H1 (cell line): Measurements from ENCODE around the gene IER5. TPM values are rescaled to one million over a fixed set of nuclear protein-coding genes. Genes with fewer than 3 reads are reported as not detected.

Experiments
- ASH2L ChIP-seq: fragments of 200-600, 300-600 bp; sonication (generic); IDR thresholded peaks from one replicate; pipeline ENCODE4 v1.7.1; 2017; ENCODE audit warnings: low read length
- BRCA1 ChIP-seq: IDR thresholded peaks from 2 replicates; pipeline ENCODE4 v1.6.1; 2012; ENCODE audit warnings: low read depth, low read length, improper control_type of control experiment
- CBX5 ChIP-seq: fragments of 300-800, 300-1000 bp; sonication (generic); IDR thresholded peaks from 2 replicates; pipeline ENCODE4 v1.7.1; 2016; ENCODE audit warnings: antibody characterized with exemption, low read length, low read depth
- CEBPB ChIP-seq: IDR thresholded peaks from 2 replicates; pipeline ENCODE4 v1.6.1; 2012; ENCODE audit warnings: low read depth, low read length
- CTBP2 ChIP-seq: IDR thresholded peaks from 2 replicates; pipeline ENCODE4 v1.7.0; 2011; ENCODE audit warnings: borderline replicate concordance, mild to moderate bottlenecking, moderate library complexity, mixed read lengths, low read length; ENCODE audit not compliant: insufficient read depth, insufficient read length
- EGR1 ChIP-seq: IDR thresholded peaks from 2 replicates; pipeline ENCODE4 v1.6.1; 2011; ENCODE audit warnings: low read depth, low read length, borderline replicate concordance
- EZH2 ChIP-seq: fragments of 200-600 bp; sonication (generic); IDR thresholded peaks from 2 replicates; pipeline ENCODE4 v1.7.1; 2012; ENCODE audit warnings: low read depth, mild to moderate bottlenecking, moderate library complexity, low read length, inconsistent platforms; ENCODE audit not compliant: severe bottlenecking
- GTF2F1 ChIP-seq: IDR thresholded peaks from 2 replicates; pipeline ENCODE4 v1.6.1; 2012; ENCODE audit warnings: low read depth, low read length, improper control_type of control experiment, borderline replicate concordance
- HDAC2 ChIP-seq, 2 experiments: fragments of 300-600 bp in 1 of 2; sonication (generic) in 1 of 2; IDR thresholded peaks; 2 replicates each; pipeline ENCODE4 v1.6.1; 2011 to 2012; ENCODE audit warnings: low read depth in 2 of 2, low read length in 2 of 2, mild to moderate bottlenecking in 2 of 2, moderate library complexity in 2 of 2, borderline replicate concordance in 1 of 2, inconsistent platforms in 1 of 2
- HDAC6 ChIP-seq: IDR thresholded peaks from one replicate; pipeline ENCODE4 v1.7.1; 2012; ENCODE audit warnings: low read depth, mild to moderate bottlenecking, inconsistent platforms, low read length, moderate library complexity
- JUN ChIP-seq: IDR thresholded peaks from 2 replicates; pipeline ENCODE4 v1.6.1; 2011; ENCODE audit warnings: low read depth, mild to moderate bottlenecking, improper control_type of control experiment, low read length
- NANOG ChIP-seq: IDR thresholded peaks from 2 replicates; pipeline ENCODE4 v1.6.1; 2011; ENCODE audit warnings: low read length, low read depth, mild to moderate bottlenecking, inconsistent platforms; ENCODE audit not compliant: insufficient read depth, poor library complexity, severe bottlenecking
- POLR2A ChIP-seq, 2 experiments: IDR thresholded peaks; 1 replicate in 1 of 2; 2 replicates in 1 of 2; pipeline ENCODE4 v1.6.1; 2011; ENCODE audit warnings: low read depth in 2 of 2, low read length in 2 of 2, mild to moderate bottlenecking in 2 of 2; ENCODE audit errors: control extremely low read depth in 1 of 2
- RNF2 ChIP-seq: fragments of 200-900, 300-1000 bp; sonication (generic); IDR thresholded peaks from 2 replicates; pipeline ENCODE4 v1.7.1; 2016; ENCODE audit warnings: borderline replicate concordance, low read depth, mild to moderate bottlenecking, antibody characterized with exemption, low read length; ENCODE audit not compliant: poor library complexity, severe bottlenecking; ENCODE audit errors: missing control alignments
- RXRA ChIP-seq: IDR thresholded peaks from 2 replicates; pipeline ENCODE4 v1.6.1; 2011; ENCODE audit warnings: low read depth, mild to moderate bottlenecking, low read length, moderate library complexity; ENCODE audit not compliant: insufficient read depth
- SAP30 ChIP-seq: fragments of 300-600 bp; sonication (generic); IDR thresholded peaks from 2 replicates; pipeline ENCODE4 v1.7.1; 2012; ENCODE audit warnings: low read length, moderate library complexity, mild to moderate bottlenecking, inconsistent platforms; ENCODE audit not compliant: insufficient read depth, insufficient replicate concordance
- SIX5 ChIP-seq: IDR thresholded peaks from 2 replicates; pipeline ENCODE4 v1.6.1; 2011; ENCODE audit warnings: mild to moderate bottlenecking, low read depth, low read length
- SP4 ChIP-seq: IDR thresholded peaks from 2 replicates; pipeline ENCODE4 v1.6.1; 2012; ENCODE audit warnings: low read length, inconsistent platforms
- SUZ12 ChIP-seq: fragments of 200-600 bp; sonication (generic); IDR thresholded peaks from 2 replicates; pipeline ENCODE4 v1.6.1; 2012; ENCODE audit warnings: mild to moderate bottlenecking, inconsistent platforms, low read length, moderate library complexity, mixed read lengths
- polyA plus RNA-seq, 7 experiments: library from polyadenylated mRNA; depleted of rRNA in 3 of 7; stranded (reverse) in 5 of 7; unstranded in 2 of 7; fragments of >200 nt in 5 of 7; fragments of 200-250 nt in 2 of 7; gene quantifications; 1 replicate in 5 of 7; 2 replicates in 1 of 7; 4 replicates in 1 of 7; pipeline versions ENCODE4 v1.2.1 to v1.2.3, GENCODE V29; 2011 to 2013; ENCODE audit warnings: missing spikeins in 2 of 7, mixed read lengths in 2 of 7
- total RNA-seq: library from RNA; stranded (reverse); fragmentation: NEBNext Ultra II Directional; extraction: Animal tissue kit (Norgen Biotek cat#: 25700); gene quantifications from 2 replicates; pipeline ENCODE4 v1.2.1, GENCODE V29; 2021
- TF ChIP-seq, protein P1 (sequence below): IDR thresholded peaks from 2 replicates; pipeline ENCODE4 v1.6.1; 2012; ENCODE audit warnings: inconsistent platforms
- TF ChIP-seq, protein P2 (sequence below): IDR thresholded peaks from 2 replicates; pipeline ENCODE4 v1.6.1; 2011; ENCODE audit warnings: low read depth, mild to moderate bottlenecking, low read length; ENCODE audit not compliant: insufficient read depth

IER5 gene
- total and polyA plus RNA-seq, 2 of the 8 experiments (the other 6 are each of a cell fraction or from before 2014, with no cell fraction given) = 3.5 to 7.7 TPM

DNA sequence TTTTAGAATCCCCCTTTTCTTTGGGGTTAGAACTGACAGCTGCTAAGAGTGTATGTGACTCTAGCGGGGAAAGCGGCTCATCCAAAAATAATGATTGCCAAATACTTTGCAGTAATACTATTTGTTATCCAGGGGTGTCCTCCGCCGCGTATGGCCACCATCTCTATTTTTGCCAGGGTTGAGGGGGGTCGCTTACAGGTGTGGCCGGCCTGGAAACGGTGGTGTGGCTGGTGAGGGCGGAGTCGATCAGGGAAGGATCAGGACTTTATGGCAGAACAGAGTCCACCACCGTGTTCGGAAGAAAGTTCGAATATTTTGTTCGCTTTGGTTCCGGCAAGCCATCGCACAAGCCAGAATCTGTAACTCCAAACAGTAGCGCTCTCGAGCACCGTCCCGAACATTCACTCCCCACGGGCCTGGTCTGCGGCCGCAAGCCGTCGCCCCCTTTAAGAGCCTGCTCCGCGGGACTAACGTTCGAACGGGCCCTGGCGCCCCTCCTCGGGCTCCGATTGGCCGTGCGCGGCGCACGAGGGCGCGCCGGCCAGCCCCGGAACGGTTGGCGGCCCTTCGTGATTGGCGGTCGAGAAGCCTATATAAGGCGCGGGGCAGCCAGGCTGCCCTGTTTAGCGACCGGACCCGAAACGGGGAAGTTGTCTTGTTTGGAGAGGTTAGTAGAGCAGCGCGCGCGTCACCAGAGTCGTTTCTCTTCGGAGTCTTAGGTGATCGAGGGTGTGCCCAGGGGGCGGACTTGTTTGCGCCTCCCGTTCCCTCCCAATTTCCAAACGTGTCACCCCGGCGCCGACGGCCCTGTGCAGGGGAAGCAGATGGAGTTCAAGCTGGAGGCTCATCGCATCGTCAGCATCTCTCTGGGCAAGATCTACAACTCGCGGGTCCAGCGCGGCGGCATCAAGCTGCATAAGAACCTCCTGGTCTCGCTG, at the start of gene IER5 (continued):
- TF ChIP-seq HDAC2 (IDR thresholded peaks at IDR 0.05; ENCODE audit: borderline replicate concordance in 1 of 2, low read depth in 2 of 2, low read length in 2 of 2) = 0 out of 4 replicates have a peak, but pooled peaks of 1 of the 2 experiments have one; percentile 60
- TF ChIP-seq GTF2F1 = peak; percentile 94
- no peak for TF ChIP-seq BRCA1
- no peak for TF ChIP-seq SIX5
- TF ChIP-seq NANOG = peak; percentile 47
- TF ChIP-seq RNF2 = no peak
- peak; percentile 28 for TF ChIP-seq CTBP2
- no peak for TF ChIP-seq EGR1
- no peak for TF ChIP-seq SAP30
- no peak for TF ChIP-seq SUZ12
- no peak for TF ChIP-seq RXRA
- TF ChIP-seq CEBPB = no peak
- TF ChIP-seq JUN = no peak
- peak; percentile 99 for TF ChIP-seq POLR2A (IDR thresholded peaks at IDR 0.05; ENCODE audit: control extremely low read depth in 1 of 2, low read depth in 2 of 2, low read length in 2 of 2)
- no peak for TF ChIP-seq HDAC6
- no peak for TF ChIP-seq SP4
- TF ChIP-seq, protein P1, sequence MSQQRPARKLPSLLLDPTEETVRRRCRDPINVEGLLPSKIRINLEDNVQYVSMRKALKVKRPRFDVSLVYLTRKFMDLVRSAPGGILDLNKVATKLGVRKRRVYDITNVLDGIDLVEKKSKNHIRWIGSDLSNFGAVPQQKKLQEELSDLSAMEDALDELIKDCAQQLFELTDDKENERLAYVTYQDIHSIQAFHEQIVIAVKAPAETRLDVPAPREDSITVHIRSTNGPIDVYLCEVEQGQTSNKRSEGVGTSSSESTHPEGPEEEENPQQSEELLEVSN = peak; percentile 88
- no peak for TF ChIP-seq CBX5
- TF ChIP-seq, protein P2, sequence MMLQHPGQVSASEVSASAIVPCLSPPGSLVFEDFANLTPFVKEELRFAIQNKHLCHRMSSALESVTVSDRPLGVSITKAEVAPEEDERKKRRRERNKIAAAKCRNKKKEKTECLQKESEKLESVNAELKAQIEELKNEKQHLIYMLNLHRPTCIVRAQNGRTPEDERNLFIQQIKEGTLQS = 0 out of 2 replicates have a peak, but pooled peaks have one; percentile 17
- TF ChIP-seq ASH2L = peak; percentile 76
- no peak for TF ChIP-seq EZH2
